ENCODE results near the gene ITPRID2.

ITPRID2 gene

GRCh38 chr2:181891258-181891965 is at the start of gene ITPRID2:
Gene ITPRID2, plus strand, starts transcription at chr2:181891730. Its CDS starts 337 bp downstream, at chr2:181892067.
- peak; percentile 30 for DNase-seq (ENCODE audit: low read depth)

- no peak for DNase-seq (ENCODE audit: low read depth)
Measured at GRCh38 chr2:181844551-181845290, 46.8 kb upstream of the ITPRID2 start.

- DNase-seq (ENCODE audit: low read depth): no peak
Measured at GRCh38 chr2:181846399-181847197, 44.9 kb upstream of the ITPRID2 start.

- no peak for DNase-seq (ENCODE audit: low read depth)
Measured at GRCh38 chr2:181847198-181847556, 44.4 kb upstream of the ITPRID2 start.

- DNase-seq (ENCODE audit: low read depth): no peak
Measured at GRCh38 chr2:181847702-181848101, 43.8 kb upstream of the ITPRID2 start.

- no peak for DNase-seq (ENCODE audit: low read depth)
Measured at GRCh38 chr2:181848261-181848886, 43.2 kb upstream of the ITPRID2 start.

- no peak for DNase-seq (ENCODE audit: low read depth)
Measured at GRCh38 chr2:181849601-181850000, 41.9 kb upstream of the ITPRID2 start.

GRCh38 chr2:181850936-181851560 is 40.5 kb upstream of the ITPRID2 start:
- DNase-seq (ENCODE audit: low read depth): no peak

- DNase-seq (ENCODE audit: low read depth): no peak
Measured at GRCh38 chr2:181851726-181852125, 39.8 kb upstream of the ITPRID2 start.

- no peak for DNase-seq (ENCODE audit: low read depth)
Measured at GRCh38 chr2:181853696-181854095, 37.8 kb upstream of the ITPRID2 start.

GRCh38 chr2:181857483-181857882 is 34.0 kb upstream of the ITPRID2 start:
- DNase-seq (ENCODE audit: low read depth): no peak

- DNase-seq (ENCODE audit: low read depth): no peak
Measured at GRCh38 chr2:181858600-181858999, 32.9 kb upstream of the ITPRID2 start.

GRCh38 chr2:181859123-181859522 is 32.4 kb upstream of the ITPRID2 start:
- no peak for DNase-seq (ENCODE audit: low read depth)

- DNase-seq (ENCODE audit: low read depth): no peak
Measured at GRCh38 chr2:181859803-181860202, 31.7 kb upstream of the ITPRID2 start.

GRCh38 chr2:181861379-181861778 is 30.2 kb upstream of the ITPRID2 start:
- no peak for DNase-seq (ENCODE audit: low read depth)

GRCh38 chr2:181862583-181863281 is 28.8 kb upstream of the ITPRID2 start:
- no peak for DNase-seq (ENCODE audit: low read depth)

GRCh38 chr2:181872178-181872577 is 19.4 kb upstream of the ITPRID2 start:
- no peak for DNase-seq (ENCODE audit: low read depth)

GRCh38 chr2:181876614-181877063 is 14.9 kb upstream of the ITPRID2 start:
- no peak for DNase-seq (ENCODE audit: low read depth)

GRCh38 chr2:181877181-181877664 is 14.3 kb upstream of the ITPRID2 start:
- no peak for DNase-seq (ENCODE audit: low read depth)

GRCh38 chr2:181878448-181878847 is 13.1 kb upstream of the ITPRID2 start:
- DNase-seq (ENCODE audit: low read depth): no peak

GRCh38 chr2:181879295-181879694 is 12.2 kb upstream of the ITPRID2 start:
- no peak for DNase-seq (ENCODE audit: low read depth)

All from stimulated activated CD8-positive, alpha-beta memory T cell treated with anti-CD3 and anti-CD28 coated beads, Interleukin-12 subunit alpha, Interleukin-12 subunit beta, amount 100 ng/mL, for 1 hour (primary cell).